ENCODE measurements around the gene SEMA6B.
"Not testable (repeated sequence)": the region's sequence is repeated elsewhere in the genome, so short reads cannot be mapped to it uniquely, and the experiment has no call there.

Gene SEMA6B

GRCh38 chr19:4533835-4534424, 25.6 kb downstream of the SEMA6B start:
- Mint-ChIP-seq H3K27ac (no peak overlapping the region), H3K36me3 (no peaks in the 10 kb centered on the region), H3K4me1 (peaks cover 6% of the 10 kb centered on the region), H3K27me3 (peaks cover 2% of the 10 kb centered on the region), H3K4me3 (no peak overlapping the region), H3K9me3 (no peaks in the 10 kb centered on the region)

- peaks cover 6% of the 10 kb centered on the region for H3K4me1 Mint-ChIP-seq
- no peaks in the 10 kb centered on the region for H3K36me3 Mint-ChIP-seq
- H3K9me3 Mint-ChIP-seq: no peaks in the 10 kb centered on the region
- peaks cover 2% of the 10 kb centered on the region for H3K27me3 Mint-ChIP-seq
- H3K4me3 Mint-ChIP-seq: no peak overlapping the region
- H3K27ac Mint-ChIP-seq: no peak overlapping the region
Observed at GRCh38 chr19:4533334-4533733, 26.1 kb downstream of the SEMA6B start.

- H3K9me3 Mint-ChIP-seq: no peaks in the 10 kb centered on the region
- H3K36me3 Mint-ChIP-seq: no peaks in the 10 kb centered on the region
- H3K4me1 Mint-ChIP-seq: peaks cover 6% of the 10 kb centered on the region
- no peak overlapping the region for H3K27ac Mint-ChIP-seq
- no peak overlapping the region for H3K4me3 Mint-ChIP-seq
- H3K27me3 Mint-ChIP-seq: no peaks in the 10 kb centered on the region
Observed at GRCh38 chr19:4531562-4532165, 27.8 kb downstream of the SEMA6B start.

GRCh38 chr19:4529924-4530522, 29.5 kb downstream of the SEMA6B start:
- Mint-ChIP-seq H3K36me3 (no peaks in the 10 kb centered on the region), H3K27ac (no peak overlapping the region), H3K27me3 (no peaks in the 10 kb centered on the region), H3K9me3 (no peaks in the 10 kb centered on the region), H3K4me3 (no peak overlapping the region), H3K4me1 (no peaks in the 10 kb centered on the region)

DNA sequence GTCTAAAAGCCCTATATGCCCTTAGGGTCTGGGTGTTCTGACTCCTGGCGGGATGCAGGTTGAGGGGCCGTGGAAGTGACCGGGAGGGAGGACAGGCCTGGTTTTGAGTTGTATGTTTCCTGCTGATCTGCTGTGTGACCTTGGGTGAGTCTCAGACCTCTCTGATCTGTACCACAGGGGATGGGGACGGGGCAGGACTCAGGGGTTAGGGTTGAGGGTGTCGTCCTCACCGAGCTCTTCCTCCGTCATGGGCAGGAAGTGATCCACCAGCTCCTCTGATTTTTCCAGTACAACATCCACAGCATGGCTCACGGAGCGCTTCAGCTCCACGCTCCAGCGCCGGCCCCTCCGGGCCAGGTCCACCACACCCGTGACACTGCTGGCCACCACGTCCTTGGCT, 30.6 kb downstream of the SEMA6B start:
- Mint-ChIP-seq H3K27me3 (no peaks in the 10 kb centered on the region), H3K36me3 (no peaks in the 10 kb centered on the region), H3K4me1 (no peaks in the 10 kb centered on the region), H3K27ac (no peak overlapping the region), H3K4me3 (no peak overlapping the region), H3K9me3 (no peaks in the 10 kb centered on the region)

- not testable (repeated sequence) for H3K27ac Mint-ChIP-seq, H3K9me3 Mint-ChIP-seq, H3K36me3 Mint-ChIP-seq, H3K27me3 Mint-ChIP-seq, H3K4me3 Mint-ChIP-seq, H3K4me1 Mint-ChIP-seq
Observed at GRCh38 chr19:4527377-4527776, 32.1 kb downstream of the SEMA6B start.

- Mint-ChIP-seq H3K4me3 (no peak overlapping the region), H3K36me3 (no peaks in the 10 kb centered on the region), H3K27ac (no peak overlapping the region), H3K27me3 (no peaks in the 10 kb centered on the region), H3K9me3 (no peaks in the 10 kb centered on the region), H3K4me1 (no peaks in the 10 kb centered on the region)
Observed at GRCh38 chr19:4525563-4526002, 33.9 kb downstream of the SEMA6B start.

DNA sequence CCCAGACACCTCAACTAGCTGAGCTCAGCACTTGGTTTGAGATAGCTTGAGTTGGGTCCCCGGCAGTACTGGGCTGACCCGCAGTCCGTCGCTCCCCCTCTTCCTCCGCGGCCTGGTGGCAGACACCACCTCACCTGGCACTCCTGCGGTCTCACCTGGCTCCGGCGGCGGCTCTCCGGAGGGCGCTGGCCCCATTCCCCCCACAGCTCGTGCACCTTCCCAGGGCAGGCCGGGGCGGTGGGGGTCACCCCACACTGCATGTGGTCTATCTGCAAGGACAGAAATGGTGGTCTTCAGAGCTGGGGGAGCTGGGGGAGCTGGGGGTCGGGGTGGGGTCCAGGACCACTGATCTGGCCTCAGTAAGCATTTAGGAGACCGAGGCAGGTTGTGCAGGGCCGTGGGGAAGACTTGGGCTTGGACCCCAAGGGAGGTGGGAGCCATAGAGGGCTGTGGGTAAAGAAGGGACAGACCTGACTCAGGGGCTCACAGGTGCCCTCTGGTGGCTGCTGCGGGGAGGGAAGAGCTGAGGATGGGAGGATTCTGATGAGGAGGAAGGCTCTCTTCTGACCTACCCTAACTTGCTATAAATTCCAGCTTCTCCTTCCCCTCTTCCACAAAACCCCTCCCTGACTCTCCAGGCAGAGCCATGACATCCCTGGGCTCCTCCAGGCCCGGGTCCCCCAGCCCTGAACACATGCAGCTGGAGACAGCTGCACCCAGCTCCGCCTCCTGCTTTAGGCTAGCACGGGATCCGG, 34.5 kb downstream of the SEMA6B start:
- H3K27ac Mint-ChIP-seq: no peak overlapping the region

DNA sequence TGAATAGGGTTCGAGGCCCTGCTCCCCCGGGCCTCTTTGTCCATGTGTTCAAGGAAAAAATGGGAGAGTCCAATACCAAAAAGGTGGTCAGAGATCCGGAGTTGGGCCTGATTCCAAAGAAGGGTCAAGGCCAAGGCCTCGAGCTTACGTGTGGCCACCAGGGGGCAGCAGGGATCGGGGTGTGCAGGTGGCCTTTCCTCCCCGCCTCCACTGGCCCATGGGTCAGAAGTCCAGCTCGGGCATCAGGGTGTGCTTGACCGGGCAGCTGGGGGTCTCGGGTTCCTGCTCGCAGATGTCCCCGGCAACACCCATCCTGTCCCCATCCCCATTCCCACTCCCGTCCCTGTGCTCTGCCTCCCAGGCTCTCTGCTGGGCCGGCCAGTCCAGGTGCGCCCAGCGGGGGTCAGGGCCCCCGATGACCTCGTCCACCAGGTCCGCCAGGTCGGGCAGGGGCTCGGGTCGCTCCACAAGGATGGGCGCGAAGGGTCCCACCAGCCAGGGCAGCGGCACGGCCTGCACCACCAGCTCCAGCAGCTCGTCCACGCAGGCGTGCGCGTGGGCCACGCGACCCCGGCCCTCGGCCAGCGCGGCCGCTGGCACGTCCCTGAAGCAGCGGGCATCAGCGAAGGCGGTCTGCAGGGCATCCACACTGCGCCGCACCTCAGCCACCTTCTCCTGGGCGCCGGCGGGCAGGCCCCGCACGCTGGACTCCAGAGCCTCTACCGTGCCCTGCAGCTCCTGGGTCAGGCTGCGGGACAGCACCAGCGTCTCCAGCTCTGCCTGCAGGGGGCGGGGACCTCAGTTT, 36.0 kb downstream of the SEMA6B start:
- Mint-ChIP-seq H3K36me3 (no peaks in the 10 kb centered on the region), H3K27ac (no peak overlapping the region), H3K4me1 (no peaks in the 10 kb centered on the region), H3K27me3 (peaks cover 4% of the 10 kb centered on the region), H3K9me3 (no peaks in the 10 kb centered on the region), H3K4me3 (no peak overlapping the region)

More for the DNA sequence above, 34.5 kb downstream of the SEMA6B start:
- H3K4me1 Mint-ChIP-seq: no peaks in the 10 kb centered on the region
- no peaks in the 10 kb centered on the region for H3K36me3 Mint-ChIP-seq
- no peaks in the 10 kb centered on the region for H3K9me3 Mint-ChIP-seq
- H3K4me3 Mint-ChIP-seq: no peak overlapping the region
- no peaks in the 10 kb centered on the region for H3K27me3 Mint-ChIP-seq

DNA sequence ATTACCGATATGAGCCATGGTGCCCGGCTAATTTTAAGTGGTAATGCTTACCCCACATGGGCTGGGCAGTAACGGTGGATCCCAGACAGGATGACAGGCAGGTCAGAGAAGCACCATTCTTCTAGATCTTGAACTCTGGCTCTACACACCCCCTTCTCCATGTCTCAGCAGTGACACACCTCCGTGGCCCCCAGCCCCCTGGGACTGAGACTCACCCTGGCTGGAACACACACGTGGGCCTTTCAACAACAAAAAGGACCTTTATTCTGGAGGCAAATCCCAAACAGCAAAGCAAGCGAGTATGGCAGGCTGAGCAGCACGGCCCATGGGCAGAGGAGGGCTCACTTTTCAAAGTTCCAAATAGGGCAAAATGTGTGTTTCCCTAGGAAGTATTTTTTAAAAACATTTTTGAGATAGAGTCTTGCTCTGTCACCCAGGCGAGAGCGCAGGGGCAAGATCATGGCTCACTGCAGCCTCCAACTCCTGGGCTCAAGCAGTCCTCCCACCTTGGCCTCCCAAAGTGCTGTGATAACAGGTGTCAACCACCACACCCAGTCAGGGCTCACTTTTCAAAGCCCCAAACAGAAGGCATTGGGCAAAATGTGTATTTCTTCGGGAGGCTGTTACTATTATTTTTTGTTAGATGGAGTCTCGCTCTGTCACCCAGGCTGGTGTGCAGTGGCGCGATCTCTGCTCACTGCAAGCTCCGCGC, 37.0 kb downstream of the SEMA6B start:
- no peaks in the 10 kb centered on the region for H3K36me3 Mint-ChIP-seq
- H3K9me3 Mint-ChIP-seq: no peaks in the 10 kb centered on the region
- no peaks in the 10 kb centered on the region for H3K4me1 Mint-ChIP-seq
- H3K27me3 Mint-ChIP-seq: peaks cover 4% of the 10 kb centered on the region
- H3K27ac Mint-ChIP-seq: no peak overlapping the region
- no peak overlapping the region for H3K4me3 Mint-ChIP-seq

DNA sequence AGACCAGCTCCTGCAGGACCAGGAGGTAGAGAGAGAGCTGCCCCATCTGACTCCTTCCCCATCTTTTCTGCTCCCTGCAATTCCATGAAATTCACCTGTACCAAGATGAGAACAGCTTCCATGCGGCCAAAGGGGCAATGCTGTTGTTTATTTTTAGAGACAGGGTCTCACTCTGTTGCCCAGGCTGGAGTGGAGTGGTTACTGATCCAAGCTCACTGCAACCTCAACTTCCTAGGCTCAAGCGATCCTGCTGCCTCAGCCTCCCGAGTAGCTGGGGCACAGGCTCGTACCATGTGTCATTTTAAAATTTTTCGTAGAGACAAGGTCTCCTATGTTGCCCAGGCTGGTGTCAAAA, 37.6 kb downstream of the SEMA6B start:
- no peaks in the 10 kb centered on the region for H3K36me3 Mint-ChIP-seq
- no peaks in the 10 kb centered on the region for H3K4me1 Mint-ChIP-seq
- no peak overlapping the region for H3K4me3 Mint-ChIP-seq
- H3K27me3 Mint-ChIP-seq: peaks cover 4% of the 10 kb centered on the region
- no peaks in the 10 kb centered on the region for H3K9me3 Mint-ChIP-seq
- H3K27ac Mint-ChIP-seq: no peak overlapping the region

DNA sequence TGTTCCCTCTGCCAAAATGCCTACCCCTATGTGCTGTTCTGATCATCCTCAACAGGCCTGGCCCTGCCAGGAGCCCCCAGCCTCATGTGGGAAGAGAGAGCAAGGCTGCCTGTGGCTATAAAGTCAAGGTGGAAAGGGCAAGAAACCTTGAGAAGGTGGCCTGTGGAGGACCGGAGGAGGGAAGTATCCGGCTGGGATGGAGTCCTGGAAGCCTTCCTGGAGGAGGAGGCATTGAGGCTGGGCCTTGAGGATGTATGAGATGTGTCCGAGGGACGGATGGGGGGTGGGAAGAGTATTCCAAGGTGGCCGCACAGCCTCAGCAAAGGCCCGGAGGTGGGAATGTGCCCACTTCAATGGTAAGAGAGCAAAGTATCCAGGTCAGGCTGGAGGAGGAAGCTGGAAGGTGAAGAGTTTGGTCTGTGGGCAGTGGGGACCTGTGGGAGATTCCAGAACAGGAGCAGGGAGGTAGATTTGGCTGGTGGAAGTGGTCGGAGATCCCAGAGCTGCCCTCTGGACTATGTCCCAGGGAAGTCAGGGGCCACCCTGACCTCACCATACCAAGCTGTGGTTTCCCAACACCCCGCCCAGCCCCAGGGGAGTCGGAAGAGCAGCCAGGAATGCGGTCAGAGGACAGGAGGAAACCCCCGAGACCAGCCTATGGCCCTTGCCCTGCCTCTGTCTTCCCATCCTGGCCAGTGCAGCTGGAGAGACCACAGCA, 38.2 kb downstream of the SEMA6B start:
- H3K4me1 Mint-ChIP-seq: no peaks in the 10 kb centered on the region
- peaks cover 4% of the 10 kb centered on the region for H3K27me3 Mint-ChIP-seq
- no peaks in the 10 kb centered on the region for H3K36me3 Mint-ChIP-seq
- H3K27ac Mint-ChIP-seq: peak overlapping the region; percentile 67
- no peak overlapping the region for H3K4me3 Mint-ChIP-seq
- no peaks in the 10 kb centered on the region for H3K9me3 Mint-ChIP-seq

GRCh38 chr19:4519521-4520277, 39.8 kb downstream of the SEMA6B start:
- H3K9me3 Mint-ChIP-seq: no peaks in the 10 kb centered on the region
- no peaks in the 10 kb centered on the region for H3K36me3 Mint-ChIP-seq
- peaks cover 4% of the 10 kb centered on the region for H3K27me3 Mint-ChIP-seq
- H3K4me3 Mint-ChIP-seq: no peak overlapping the region
- H3K4me1 Mint-ChIP-seq: no peaks in the 10 kb centered on the region
- H3K27ac Mint-ChIP-seq: no peak overlapping the region

DNA sequence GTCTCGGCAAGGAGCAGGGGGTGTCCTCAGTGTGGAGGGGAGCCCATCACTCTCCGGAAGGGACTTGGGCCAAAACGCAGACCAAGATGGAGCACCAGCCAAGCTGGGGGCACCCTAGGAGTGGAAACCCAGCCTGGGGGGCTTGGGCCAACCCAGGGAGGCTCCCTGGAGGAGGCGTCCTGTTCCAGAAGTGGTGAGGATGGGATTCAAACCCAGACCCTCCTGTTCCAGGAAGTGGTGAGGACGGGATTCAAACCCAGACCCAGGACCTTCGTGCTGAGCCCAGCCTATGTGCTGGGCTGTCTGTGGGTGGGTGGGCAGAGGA, 40.4 kb downstream of the SEMA6B start:
- no peaks in the 10 kb centered on the region for H3K9me3 Mint-ChIP-seq
- peaks cover 4% of the 10 kb centered on the region for H3K27me3 Mint-ChIP-seq
- H3K27ac Mint-ChIP-seq: no peak overlapping the region
- no peaks in the 10 kb centered on the region for H3K4me1 Mint-ChIP-seq
- H3K36me3 Mint-ChIP-seq: no peaks in the 10 kb centered on the region
- no peak overlapping the region for H3K4me3 Mint-ChIP-seq

Data from activated naive CD4-positive, alpha-beta T cell treated with anti-CD3 and anti-CD28 coated beads, Interleukin-2, amount 50 U/mL, for 24 hours (primary cell).